K562 (cell line): ENCODE data around the gene ELK1. TPM values are rescaled to one million over a fixed set of nuclear protein-coding genes. Genes with fewer than 3 reads are reported as not detected.

Experiments used
- BCL6 ChIP-seq: fragments of 250-450 bp; sonication (Bioruptor Pico); IDR thresholded peaks from 2 replicates; pipeline ENCODE4 v1.4.0; 2020
- BRD4 ChIP-seq: fragments of 200-600 bp; sonication (generic); IDR thresholded peaks from 2 replicates; pipeline ENCODE4 v1.6.1; 2017; ENCODE audit warnings: inconsistent platforms
- CHD1 ChIP-seq: fragments of 200-600 bp; sonication (generic); IDR thresholded peaks from one replicate; pipeline ENCODE4 v1.6.1; 2012; ENCODE audit warnings: mild to moderate bottlenecking, moderate library complexity, low read length, inconsistent platforms
- E2F8 ChIP-seq: fragments of 450-650 bp; IDR thresholded peaks from 2 replicates; pipeline ENCODE4 v1.7.1; 2018; ENCODE audit warnings: mild to moderate bottlenecking, low read depth; ENCODE audit not compliant: partially characterized antibody
- FOSL1 ChIP-seq: fragments of 200-800 bp; sonication (Bioruptor generic); conservative IDR thresholded peaks from 2 replicates; pipeline ENCODE4 v1.6.1; 2016; ENCODE audit warnings: missing genetic modification characterization, missing compliant biosample characterization
- FOXJ2 ChIP-seq: fragments of 200-800 bp; sonication (Bioruptor generic); IDR thresholded peaks from 2 replicates; pipeline ENCODE4 v1.6.1; 2016; ENCODE audit warnings: missing genetic modification characterization, missing compliant biosample characterization
- FOXJ3 ChIP-seq: sonication (generic); formaldehyde crosslinking; IDR thresholded peaks from 2 replicates; pipeline ENCODE4 v1.4.0; 2020; ENCODE audit warnings: mild to moderate bottlenecking, missing genetic modification reagents
- GABPB1 ChIP-seq: sonication (generic); formaldehyde crosslinking; IDR thresholded peaks from 2 replicates; pipeline ENCODE4 v1.8.0; 2022; ENCODE audit warnings: mild to moderate bottlenecking, missing genetic modification reagents
- GABPB2 ChIP-seq: fragments of 250-450 bp; sonication (Bioruptor Pico); conservative IDR thresholded peaks from 2 replicates; pipeline ENCODE4 v1.5.1; 2021; ENCODE audit warnings: mild to moderate bottlenecking
- NCOA1 ChIP-seq: fragments of 450-650 bp; IDR thresholded peaks from 2 replicates; pipeline ENCODE4 v1.6.1; 2016; ENCODE audit warnings: low read depth
- PHF21A ChIP-seq: fragments of 450-650 bp; IDR thresholded peaks from 2 replicates; pipeline ENCODE4 v1.6.1; 2017; ENCODE audit warnings: low read depth, borderline replicate concordance
- PML ChIP-seq: IDR thresholded peaks from 2 replicates; pipeline ENCODE4 v1.6.1; 2012; ENCODE audit warnings: low read length, inconsistent platforms
- SAP30 ChIP-seq: fragments of 200-600 bp; sonication (generic); IDR thresholded peaks from 2 replicates; pipeline ENCODE4 v1.6.1; 2012; ENCODE audit warnings: borderline replicate concordance, low read depth, mild to moderate bottlenecking, moderate library complexity, low read length, control low read depth, inconsistent platforms; ENCODE audit not compliant: insufficient read depth, poor library complexity, severe bottlenecking
- SRF ChIP-seq, 2 experiments: fragments of 250-450, 450-650 bp in 1 of 2; sonication (Bioruptor Pico) in 1 of 2; sonication (generic) in 1 of 2; formaldehyde crosslinking; IDR thresholded peaks; 2 replicates each; pipeline versions ENCODE4 v1.5.0 to v1.5.1; 2020 to 2022; ENCODE audit warnings: mild to moderate bottlenecking in 1 of 2, missing genetic modification reagents in 1 of 2
- XRCC4 ChIP-seq: IDR thresholded peaks from one replicate; pipeline ENCODE4 v1.6.1; 2011; ENCODE audit not compliant: insufficient read depth, insufficient read length; ENCODE audit errors: extremely low read depth
- ZFPM2 ChIP-seq: fragments of 250-450 bp; sonication (Bioruptor Pico); IDR thresholded peaks from 2 replicates; pipeline ENCODE4 v1.5.1; 2022; ENCODE audit warnings: mild to moderate bottlenecking
- ZNF24 ChIP-seq: fragments of 450-650 bp; IDR thresholded peaks from 2 replicates; pipeline ENCODE4 v1.6.1; 2016
- ZNF507 ChIP-seq: conservative IDR thresholded peaks from 2 replicates; pipeline ENCODE4 v1.6.1; 2017; ENCODE audit warnings: missing genetic modification characterization, missing compliant biosample characterization
- polyA plus RNA-seq, 8 experiments: library from polyadenylated mRNA; depleted of rRNA in 4 of 8; stranded (reverse) in 5 of 8; unstranded in 3 of 8; fragments of >200 nt; fragmentation: Nextera tagmentation in 2 of 8; fragmentation: Illumina TruSeq in 1 of 8; extraction: Ambion mirVana in 2 of 8; extraction: Trizol in 1 of 8; gene quantifications; 2 replicates each; pipeline versions ENCODE4 v1.2.1 to v1.2.3, GENCODE V29; 2011 to 2014; ENCODE audit warnings: inconsistent platforms in 1 of 8, missing spikeins in 1 of 8
- total RNA-seq, 7 experiments: library from RNA; depleted of rRNA in 6 of 7; stranded (reverse); fragments of >200 nt in 6 of 7; fragmentation: Illumina TruSeq in 2 of 7; extraction: Trizol in 2 of 7; gene quantifications; 2 replicates each; pipeline versions ENCODE4 v1.2.1 to v1.2.3, GENCODE V29; 2011 to 2021; ENCODE audit warnings: low replicate concordance in 1 of 7
- TF ChIP-seq, protein P1 (sequence below), 3 experiments: fragments of 200-800 bp in 1 of 3; fragments of 250-450 bp in 1 of 3; fragments of 450-650 bp in 1 of 3; sonication (Bioruptor Pico) in 1 of 3; sonication (Bioruptor generic) in 1 of 3; formaldehyde crosslinking in 1 of 3; IDR thresholded peaks; 2 replicates each; pipeline versions ENCODE4 v1.6.1 to v1.8.0; 2016 to 2022; ENCODE audit warnings: mild to moderate bottlenecking in 2 of 3, missing genetic modification characterization in 2 of 3, missing compliant biosample characterization in 1 of 3, moderate library complexity in 1 of 3
- TF ChIP-seq, protein P2 (sequence below): sonication (generic); formaldehyde crosslinking; IDR thresholded peaks from 2 replicates; pipeline ENCODE4 v1.8.0; 2022; ENCODE audit warnings: mild to moderate bottlenecking, missing genetic modification reagents, borderline replicate concordance

The ELK1 gene
- total and polyA plus RNA-seq, 9 of the 15 experiments (the other 6 are each of a cell fraction or from before 2014, with no cell fraction given) = 4.4 to 74.9 (median 26.5) TPM

GRCh38 chrX:47658684-47659420 lies 8.5 kb upstream of the ELK1 start, which contains the start of gene UXT (continued):
- TF ChIP-seq PHF21A (peak; percentile 50; the same call in 1 of the 2 replicates), GABPB1 (CRISPR knock-in tag) (peak; percentile 86), SRF (CRISPR knock-in tag; IDR thresholded peaks at IDR 0.05) (no peak; a peak in 1 of 4 replicates), ZNF24 (no peak), NCOA1 (no peak), FOSL1 (tag) (0 out of 2 replicates have a peak, but pooled peaks have one; percentile 18), FOXJ3 (no peak), ZFPM2 (CRISPR knock-in tag) (no peak), ZNF507 (tag) (no peak), FOXJ2 (no peak), GABPB2 (no peak), SAP30 (peak; percentile 75), CHD1 (peak; percentile 77), E2F8 (peak; percentile 87), XRCC4 (no peak), PML (no peak; the same call in none of the 2 replicates), BCL6 (CRISPR knock-in tag) (no peak), BRD4 (peak; percentile 93)
- TF ChIP-seq, protein P1, sequence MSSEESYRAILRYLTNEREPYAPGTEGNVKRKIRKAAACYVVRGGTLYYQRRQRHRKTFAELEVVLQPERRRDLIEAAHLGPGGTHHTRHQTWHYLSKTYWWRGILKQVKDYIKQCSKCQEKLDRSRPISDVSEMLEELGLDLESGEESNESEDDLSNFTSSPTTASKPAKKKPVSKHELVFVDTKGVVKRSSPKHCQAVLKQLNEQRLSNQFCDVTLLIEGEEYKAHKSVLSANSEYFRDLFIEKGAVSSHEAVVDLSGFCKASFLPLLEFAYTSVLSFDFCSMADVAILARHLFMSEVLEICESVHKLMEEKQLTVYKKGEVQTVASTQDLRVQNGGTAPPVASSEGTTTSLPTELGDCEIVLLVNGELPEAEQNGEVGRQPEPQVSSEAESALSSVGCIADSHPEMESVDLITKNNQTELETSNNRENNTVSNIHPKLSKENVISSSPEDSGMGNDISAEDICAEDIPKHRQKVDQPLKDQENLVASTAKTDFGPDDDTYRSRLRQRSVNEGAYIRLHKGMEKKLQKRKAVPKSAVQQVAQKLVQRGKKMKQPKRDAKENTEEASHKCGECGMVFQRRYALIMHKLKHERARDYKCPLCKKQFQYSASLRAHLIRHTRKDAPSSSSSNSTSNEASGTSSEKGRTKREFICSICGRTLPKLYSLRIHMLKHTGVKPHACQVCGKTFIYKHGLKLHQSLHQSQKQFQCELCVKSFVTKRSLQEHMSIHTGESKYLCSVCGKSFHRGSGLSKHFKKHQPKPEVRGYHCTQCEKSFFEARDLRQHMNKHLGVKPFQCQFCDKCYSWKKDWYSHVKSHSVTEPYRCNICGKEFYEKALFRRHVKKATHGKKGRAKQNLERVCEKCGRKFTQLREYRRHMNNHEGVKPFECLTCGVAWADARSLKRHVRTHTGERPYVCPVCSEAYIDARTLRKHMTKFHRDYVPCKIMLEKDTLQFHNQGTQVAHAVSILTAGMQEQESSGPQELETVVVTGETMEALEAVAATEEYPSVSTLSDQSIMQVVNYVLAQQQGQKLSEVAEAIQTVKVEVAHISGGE (CRISPR knock-in tag; IDR thresholded peaks at IDR 0.05) = peak in 1 of 3 experiments; percentile 55; a peak in 1 of 6 replicates
- TF ChIP-seq, protein P2, sequence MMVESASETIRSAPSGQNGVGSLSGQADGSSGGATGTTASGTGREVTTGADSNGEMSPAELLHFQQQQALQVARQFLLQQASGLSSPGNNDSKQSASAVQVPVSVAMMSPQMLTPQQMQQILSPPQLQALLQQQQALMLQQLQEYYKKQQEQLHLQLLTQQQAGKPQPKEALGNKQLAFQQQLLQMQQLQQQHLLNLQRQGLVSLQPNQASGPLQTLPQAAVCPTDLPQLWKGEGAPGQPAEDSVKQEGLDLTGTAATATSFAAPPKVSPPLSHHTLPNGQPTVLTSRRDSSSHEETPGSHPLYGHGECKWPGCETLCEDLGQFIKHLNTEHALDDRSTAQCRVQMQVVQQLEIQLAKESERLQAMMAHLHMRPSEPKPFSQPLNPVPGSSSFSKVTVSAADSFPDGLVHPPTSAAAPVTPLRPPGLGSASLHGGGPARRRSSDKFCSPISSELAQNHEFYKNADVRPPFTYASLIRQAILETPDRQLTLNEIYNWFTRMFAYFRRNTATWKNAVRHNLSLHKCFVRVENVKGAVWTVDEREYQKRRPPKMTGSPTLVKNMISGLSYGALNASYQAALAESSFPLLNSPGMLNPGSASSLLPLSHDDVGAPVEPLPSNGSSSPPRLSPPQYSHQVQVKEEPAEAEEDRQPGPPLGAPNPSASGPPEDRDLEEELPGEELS (CRISPR knock-in tag) = peak; percentile 73; the same call in 1 of the 2 replicates
